Measurements from ENCODE around the gene PLEKHF1. TPM values are rescaled to one million over a fixed set of nuclear protein-coding genes. Genes with fewer than 3 reads are reported as not detected.

Gene PLEKHF1
- total and polyA plus RNA-seq, 12 donors: 0.62 to 23.1 (median 6.9) TPM

DNA sequence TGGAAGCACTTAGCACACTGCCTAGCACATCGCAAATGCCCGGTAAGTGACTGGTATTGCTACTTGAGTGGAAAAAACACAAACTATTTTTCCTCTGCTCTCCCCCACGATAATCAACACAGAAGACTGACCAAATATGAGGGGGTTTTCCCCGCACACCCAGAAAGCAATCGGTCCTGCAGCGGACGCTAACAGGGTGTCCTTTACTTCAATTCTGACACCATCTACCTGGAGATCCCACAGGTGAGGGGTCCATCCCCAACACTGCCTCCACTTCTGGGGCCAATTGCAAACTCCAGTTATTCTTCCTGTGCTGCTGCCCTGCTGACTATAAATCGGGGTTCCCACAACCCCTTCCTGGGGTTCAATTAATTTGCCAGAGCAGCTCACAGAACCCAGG is 26.2 kb upstream of the PLEKHF1 start:
- TF ChIP-seq, protein P1, sequence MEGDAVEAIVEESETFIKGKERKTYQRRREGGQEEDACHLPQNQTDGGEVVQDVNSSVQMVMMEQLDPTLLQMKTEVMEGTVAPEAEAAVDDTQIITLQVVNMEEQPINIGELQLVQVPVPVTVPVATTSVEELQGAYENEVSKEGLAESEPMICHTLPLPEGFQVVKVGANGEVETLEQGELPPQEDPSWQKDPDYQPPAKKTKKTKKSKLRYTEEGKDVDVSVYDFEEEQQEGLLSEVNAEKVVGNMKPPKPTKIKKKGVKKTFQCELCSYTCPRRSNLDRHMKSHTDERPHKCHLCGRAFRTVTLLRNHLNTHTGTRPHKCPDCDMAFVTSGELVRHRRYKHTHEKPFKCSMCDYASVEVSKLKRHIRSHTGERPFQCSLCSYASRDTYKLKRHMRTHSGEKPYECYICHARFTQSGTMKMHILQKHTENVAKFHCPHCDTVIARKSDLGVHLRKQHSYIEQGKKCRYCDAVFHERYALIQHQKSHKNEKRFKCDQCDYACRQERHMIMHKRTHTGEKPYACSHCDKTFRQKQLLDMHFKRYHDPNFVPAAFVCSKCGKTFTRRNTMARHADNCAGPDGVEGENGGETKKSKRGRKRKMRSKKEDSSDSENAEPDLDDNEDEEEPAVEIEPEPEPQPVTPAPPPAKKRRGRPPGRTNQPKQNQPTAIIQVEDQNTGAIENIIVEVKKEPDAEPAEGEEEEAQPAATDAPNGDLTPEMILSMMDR (IDR thresholded peaks at IDR 0.05): no peak
- TF ChIP-seq POLR2A (IDR thresholded peaks at IDR 0.05): no peak
- no peak overlapping the region for H3K27ac ChIP-seq
- 80 to 87% (median 84%) methylated on average over 7 to 8 of the region's 8 CpGs for WGBS, 4 donors

DNA sequence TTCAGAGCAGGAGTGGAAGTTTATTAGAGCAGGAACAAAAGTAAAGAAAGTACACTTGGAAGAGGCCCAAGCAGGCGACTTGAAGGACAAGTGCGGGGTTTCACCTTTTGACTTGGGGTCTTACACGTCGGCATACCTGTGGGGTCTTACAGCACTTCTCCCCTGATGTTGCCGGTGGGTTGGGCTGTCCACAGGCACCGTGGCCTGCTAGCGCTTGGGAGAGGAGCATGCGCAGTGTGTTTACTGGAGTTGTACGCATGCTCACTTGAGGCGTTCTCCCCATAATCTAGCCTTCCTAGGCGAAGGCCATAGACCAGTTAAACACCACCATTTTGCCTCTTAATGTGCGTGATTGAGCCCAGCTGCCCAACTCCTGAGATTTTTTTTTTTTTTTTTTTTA is 25.0 kb upstream of the PLEKHF1 start:
- Histone ChIP-seq H3K4me1 (replicated peaks in 1 of 2) (no peaks in the 10 kb centered on the region), H3K36me3 (replicated peaks in 1 of 2) (no peaks in the 10 kb centered on the region), H3K27me3 (no peaks in the 10 kb centered on the region), H3K4me3 (no peak overlapping the region), H3K9me3 (replicated peaks in 1 of 3) (no peaks in the 10 kb centered on the region), H3K27ac (no peak overlapping the region)
- TF ChIP-seq, protein P1 (IDR thresholded peaks at IDR 0.05): no peak
- no peak for TF ChIP-seq POLR2A (IDR thresholded peaks at IDR 0.05)
- intact Hi-C loops (cut with DNase I): no loop called here
- no peak for DNase-seq
- WGBS, 4 donors: 79 to 89% (median 84%) methylated on average over 12 of the region's 12 CpGs

More for the DNA sequence above, 26.2 kb upstream of the PLEKHF1 start:
- no peaks in the 10 kb centered on the region for H3K9me3 ChIP-seq (replicated peaks in 1 of 3)
- intact Hi-C loops (cut with DNase I): no loop called here
- DNase-seq: no peak
- H3K27me3 ChIP-seq: no peaks in the 10 kb centered on the region
- no peak overlapping the region for H3K4me3 ChIP-seq
- no peaks in the 10 kb centered on the region for H3K4me1 ChIP-seq (replicated peaks in 1 of 2)
- H3K36me3 ChIP-seq (replicated peaks in 1 of 2): no peaks in the 10 kb centered on the region

DNA sequence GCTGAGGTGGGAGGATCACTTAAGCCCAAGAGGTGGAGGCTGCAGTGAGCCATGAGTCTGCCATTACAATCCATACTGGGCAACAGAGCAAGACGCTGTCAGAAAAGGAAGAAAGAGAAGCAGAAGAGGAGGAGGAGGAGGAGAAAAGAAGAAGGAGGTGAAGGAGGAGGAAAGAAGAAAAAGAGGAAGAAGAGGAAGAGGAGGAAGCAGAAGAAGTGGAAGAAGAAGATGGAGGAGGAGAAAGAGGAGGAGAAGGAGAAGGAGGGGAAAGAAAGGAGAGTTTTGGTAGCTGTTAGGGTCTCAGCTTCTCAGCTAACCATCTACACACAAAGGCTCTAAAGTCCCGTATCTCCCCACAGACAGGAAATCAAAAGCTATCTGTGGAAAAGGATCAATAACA is 23.7 kb upstream of the PLEKHF1 start:
- Histone ChIP-seq H3K4me3 (no peak overlapping the region), H3K27ac (no peak overlapping the region), H3K27me3 (no peaks in the 10 kb centered on the region), H3K9me3 (replicated peaks in 1 of 3) (no peaks in the 10 kb centered on the region), H3K4me1 (replicated peaks in 1 of 2) (peaks cover 0 to 6% of the 10 kb centered on the region in 2 donors), H3K36me3 (replicated peaks in 1 of 2) (no peaks in the 10 kb centered on the region)
- TF ChIP-seq, protein P1 (IDR thresholded peaks at IDR 0.05): no peak
- TF ChIP-seq POLR2A (IDR thresholded peaks at IDR 0.05): no peak
- no peak for DNase-seq
- 68 to 77% (median 73%) methylated on average over 2 of the region's 2 CpGs for WGBS, 4 donors
- intact Hi-C loops (cut with DNase I): no loop called here

DNA sequence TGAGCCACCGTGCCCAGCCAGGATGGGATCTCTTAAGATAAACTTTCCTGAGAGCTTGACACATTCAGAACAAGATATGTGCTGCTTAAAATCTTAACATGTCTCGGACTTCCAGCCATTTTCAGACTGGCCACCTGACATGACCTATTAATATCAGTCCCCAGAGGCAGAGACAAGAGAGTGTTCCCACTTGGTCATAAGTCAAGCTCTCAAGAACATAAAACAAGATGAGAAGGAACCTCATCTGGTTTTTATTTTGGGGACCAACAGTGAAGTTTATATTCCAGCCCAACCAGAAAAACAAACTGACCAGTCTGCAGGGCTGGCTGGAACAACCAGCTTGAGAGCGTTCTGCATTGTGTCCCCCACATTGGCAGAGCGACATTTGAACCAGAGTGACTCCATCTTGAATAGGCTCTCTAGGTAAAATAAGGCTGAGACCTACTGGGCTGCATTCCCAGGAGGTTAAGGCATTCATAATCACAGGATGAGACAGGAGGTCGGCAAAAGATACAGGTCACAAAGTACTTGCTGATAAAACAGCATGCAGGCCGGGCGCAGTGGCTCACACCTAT is 21.8 kb upstream of the PLEKHF1 start:
- TF ChIP-seq, protein P1 (IDR thresholded peaks at IDR 0.05): no peak
- no peak for TF ChIP-seq POLR2A (IDR thresholded peaks at IDR 0.05)
- Histone ChIP-seq H3K27ac (no peak overlapping the region), H3K27me3 (no peaks in the 10 kb centered on the region), H3K9me3 (replicated peaks in 1 of 3) (no peaks in the 10 kb centered on the region), H3K4me3 (no peak overlapping the region), H3K36me3 (replicated peaks in 1 of 2) (no peaks in the 10 kb centered on the region), H3K4me1 (replicated peaks in 1 of 2) (peaks cover 0 to 6% of the 10 kb centered on the region in 2 donors)
- intact Hi-C loops (cut with DNase I): no loop called here
- no peak for DNase-seq
- WGBS, 4 donors: 72 to 82% (median 78%) methylated on average over 7 of the region's 7 CpGs
